ENCODE results near the gene ATP10D.

- TF ChIP-seq, protein P1, sequence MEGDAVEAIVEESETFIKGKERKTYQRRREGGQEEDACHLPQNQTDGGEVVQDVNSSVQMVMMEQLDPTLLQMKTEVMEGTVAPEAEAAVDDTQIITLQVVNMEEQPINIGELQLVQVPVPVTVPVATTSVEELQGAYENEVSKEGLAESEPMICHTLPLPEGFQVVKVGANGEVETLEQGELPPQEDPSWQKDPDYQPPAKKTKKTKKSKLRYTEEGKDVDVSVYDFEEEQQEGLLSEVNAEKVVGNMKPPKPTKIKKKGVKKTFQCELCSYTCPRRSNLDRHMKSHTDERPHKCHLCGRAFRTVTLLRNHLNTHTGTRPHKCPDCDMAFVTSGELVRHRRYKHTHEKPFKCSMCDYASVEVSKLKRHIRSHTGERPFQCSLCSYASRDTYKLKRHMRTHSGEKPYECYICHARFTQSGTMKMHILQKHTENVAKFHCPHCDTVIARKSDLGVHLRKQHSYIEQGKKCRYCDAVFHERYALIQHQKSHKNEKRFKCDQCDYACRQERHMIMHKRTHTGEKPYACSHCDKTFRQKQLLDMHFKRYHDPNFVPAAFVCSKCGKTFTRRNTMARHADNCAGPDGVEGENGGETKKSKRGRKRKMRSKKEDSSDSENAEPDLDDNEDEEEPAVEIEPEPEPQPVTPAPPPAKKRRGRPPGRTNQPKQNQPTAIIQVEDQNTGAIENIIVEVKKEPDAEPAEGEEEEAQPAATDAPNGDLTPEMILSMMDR (conservative IDR thresholded peaks at IDR 0.05; ENCODE audit: low read length): no peak
- no peak for TF ChIP-seq EZH2phosphoT487 (IDR thresholded peaks at IDR 0.05; ENCODE audit: borderline replicate concordance, low read depth, low read length)
Observed at GRCh38 chr4:47590325-47590724, 105.2 kb downstream of the ATP10D start.
